ENCODE results near the gene KITLG.
A peak's percentile ranks its signal among the peaks of the same experiment; 100 is the strongest.

DNA sequence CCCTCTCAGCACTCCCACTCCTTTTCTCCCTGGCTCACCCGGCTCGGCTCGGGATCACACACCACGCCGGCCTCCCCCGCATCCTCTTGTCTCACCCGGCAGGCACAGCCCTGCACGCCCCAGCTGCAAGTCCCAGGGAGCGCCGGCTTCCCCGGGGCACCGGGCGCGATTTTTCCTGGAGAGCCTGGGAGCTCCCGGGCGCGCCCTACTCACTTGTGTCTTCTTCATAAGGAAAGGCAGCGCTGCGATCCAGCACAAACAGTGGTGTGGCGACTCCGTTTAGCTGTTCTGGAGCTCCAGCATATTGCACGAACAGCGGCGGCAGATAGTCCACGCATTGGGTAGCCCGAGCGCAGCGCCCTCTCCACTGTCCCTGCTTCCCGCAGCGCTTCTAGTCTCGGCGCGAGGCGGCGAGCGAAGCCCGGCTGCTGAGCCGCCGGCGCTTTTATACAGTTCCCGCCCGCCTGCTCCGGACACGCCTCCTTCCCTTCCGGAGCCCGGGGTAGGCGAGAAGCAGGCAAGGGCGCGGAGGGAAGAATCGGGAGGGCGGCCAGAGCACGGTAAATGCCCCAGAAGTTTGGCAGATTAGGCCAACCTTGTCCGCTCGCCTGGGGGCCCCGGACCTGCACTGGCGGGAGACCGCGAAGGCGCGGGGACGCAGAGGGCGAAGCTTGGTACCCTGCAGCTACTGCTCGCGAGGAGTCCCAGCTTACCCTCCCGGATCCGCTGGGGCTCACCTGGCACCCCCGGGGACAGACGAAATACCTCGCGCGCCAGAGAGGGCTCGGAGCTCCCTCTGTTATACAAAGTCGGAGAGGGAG is at the start of gene KITLG:
- TF ChIP-seq POLR2A (IDR thresholded peaks at IDR 0.05; ENCODE audit: borderline replicate concordance, extremely low read depth, insufficient read depth, insufficient read length) (peak; percentile 97), SP1 (IDR thresholded peaks at IDR 0.05; ENCODE audit: low read depth) (peak; percentile 19; the same call in 1 of the 2 replicates), YY1 (IDR thresholded peaks at IDR 0.05; ENCODE audit: extremely low read depth, insufficient replicate concordance, low read depth, low read length) (peak; percentile 50), SIN3A (IDR thresholded peaks at IDR 0.05; ENCODE audit: low read depth) (peak; percentile 79; the same call in 1 of the 2 replicates), EZH2 (IDR thresholded peaks at IDR 0.05) (no peak), POLR2AphosphoS5 (IDR thresholded peaks at IDR 0.05; ENCODE audit: low read depth, low read length) (peak; percentile 99)
- TF ChIP-seq, protein P1, sequence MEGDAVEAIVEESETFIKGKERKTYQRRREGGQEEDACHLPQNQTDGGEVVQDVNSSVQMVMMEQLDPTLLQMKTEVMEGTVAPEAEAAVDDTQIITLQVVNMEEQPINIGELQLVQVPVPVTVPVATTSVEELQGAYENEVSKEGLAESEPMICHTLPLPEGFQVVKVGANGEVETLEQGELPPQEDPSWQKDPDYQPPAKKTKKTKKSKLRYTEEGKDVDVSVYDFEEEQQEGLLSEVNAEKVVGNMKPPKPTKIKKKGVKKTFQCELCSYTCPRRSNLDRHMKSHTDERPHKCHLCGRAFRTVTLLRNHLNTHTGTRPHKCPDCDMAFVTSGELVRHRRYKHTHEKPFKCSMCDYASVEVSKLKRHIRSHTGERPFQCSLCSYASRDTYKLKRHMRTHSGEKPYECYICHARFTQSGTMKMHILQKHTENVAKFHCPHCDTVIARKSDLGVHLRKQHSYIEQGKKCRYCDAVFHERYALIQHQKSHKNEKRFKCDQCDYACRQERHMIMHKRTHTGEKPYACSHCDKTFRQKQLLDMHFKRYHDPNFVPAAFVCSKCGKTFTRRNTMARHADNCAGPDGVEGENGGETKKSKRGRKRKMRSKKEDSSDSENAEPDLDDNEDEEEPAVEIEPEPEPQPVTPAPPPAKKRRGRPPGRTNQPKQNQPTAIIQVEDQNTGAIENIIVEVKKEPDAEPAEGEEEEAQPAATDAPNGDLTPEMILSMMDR (IDR thresholded peaks at IDR 0.05 in 2 of 3, conservative IDR thresholded peaks at IDR 0.05 in 1 of 3; ENCODE audit: borderline replicate concordance in 1 of 3, insufficient read depth in 1 of 3, low read depth in 2 of 3, low read length in 2 of 3) = peak in 2 of 3 experiments; percentile 11 to 24; a peak in 3 of 6 replicates
- TF ChIP-seq, protein P2, sequence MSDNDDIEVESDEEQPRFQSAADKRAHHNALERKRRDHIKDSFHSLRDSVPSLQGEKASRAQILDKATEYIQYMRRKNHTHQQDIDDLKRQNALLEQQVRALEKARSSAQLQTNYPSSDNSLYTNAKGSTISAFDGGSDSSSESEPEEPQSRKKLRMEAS (IDR thresholded peaks at IDR 0.05) = peak; percentile 67
- TF ChIP-seq, protein P3, sequence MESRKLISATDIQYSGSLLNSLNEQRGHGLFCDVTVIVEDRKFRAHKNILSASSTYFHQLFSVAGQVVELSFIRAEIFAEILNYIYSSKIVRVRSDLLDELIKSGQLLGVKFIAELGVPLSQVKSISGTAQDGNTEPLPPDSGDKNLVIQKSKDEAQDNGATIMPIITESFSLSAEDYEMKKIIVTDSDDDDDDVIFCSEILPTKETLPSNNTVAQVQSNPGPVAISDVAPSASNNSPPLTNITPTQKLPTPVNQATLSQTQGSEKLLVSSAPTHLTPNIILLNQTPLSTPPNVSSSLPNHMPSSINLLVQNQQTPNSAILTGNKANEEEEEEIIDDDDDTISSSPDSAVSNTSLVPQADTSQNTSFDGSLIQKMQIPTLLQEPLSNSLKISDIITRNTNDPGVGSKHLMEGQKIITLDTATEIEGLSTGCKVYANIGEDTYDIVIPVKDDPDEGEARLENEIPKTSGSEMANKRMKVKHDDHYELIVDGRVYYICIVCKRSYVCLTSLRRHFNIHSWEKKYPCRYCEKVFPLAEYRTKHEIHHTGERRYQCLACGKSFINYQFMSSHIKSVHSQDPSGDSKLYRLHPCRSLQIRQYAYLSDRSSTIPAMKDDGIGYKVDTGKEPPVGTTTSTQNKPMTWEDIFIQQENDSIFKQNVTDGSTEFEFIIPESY (IDR thresholded peaks at IDR 0.05; ENCODE audit: extremely low read depth, insufficient replicate concordance, low read length) = no peak
- TF ChIP-seq, protein P4, sequence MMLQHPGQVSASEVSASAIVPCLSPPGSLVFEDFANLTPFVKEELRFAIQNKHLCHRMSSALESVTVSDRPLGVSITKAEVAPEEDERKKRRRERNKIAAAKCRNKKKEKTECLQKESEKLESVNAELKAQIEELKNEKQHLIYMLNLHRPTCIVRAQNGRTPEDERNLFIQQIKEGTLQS (IDR thresholded peaks at IDR 0.05) = no peak

Data from HCT116 (cell line).